IPS-18c (cell line): ENCODE measurements around the gene PTPRA.

ENCODE experiments used
- H3K4me3 ChIP-seq: 2 replicates; pipeline ENCODE4 v1.7.0; 2013; ENCODE audit warnings: low read depth, mild to moderate bottlenecking, low read length, moderate library complexity; ENCODE audit not compliant: insufficient read depth
- H3K9me3 ChIP-seq: one replicate; pipeline ENCODE4 v1.6.1; 2013; ENCODE audit warnings: mild to moderate bottlenecking, low read length, moderate library complexity; ENCODE audit not compliant: control insufficient read depth, insufficient read depth

Gene PTPRA

GRCh38 chr20:2840967-2841531 lies 32.2 kb upstream of the PTPRA start:
- Histone ChIP-seq H3K9me3 (no peaks in the 10 kb centered on the region), H3K4me3 (peak overlapping the region; percentile 66)

GRCh38 chr20:2845607-2846006 lies 27.7 kb upstream of the PTPRA start:
- no peaks in the 10 kb centered on the region for H3K9me3 ChIP-seq
- no peak overlapping the region for H3K4me3 ChIP-seq

GRCh38 chr20:2846698-2847097 lies 26.6 kb upstream of the PTPRA start:
- Histone ChIP-seq H3K4me3 (no peak overlapping the region), H3K9me3 (no peaks in the 10 kb centered on the region)

- no peaks in the 10 kb centered on the region for H3K9me3 ChIP-seq
- no peak overlapping the region for H3K4me3 ChIP-seq
These were observed 25.5 kb upstream of the PTPRA start for GRCh38 chr20:2847802-2848201.

- H3K4me3 ChIP-seq, result no peak overlapping the region
- no peaks in the 10 kb centered on the region for H3K9me3 ChIP-seq
These were observed 23.8 kb upstream of the PTPRA start for GRCh38 chr20:2849529-2849928.

- Histone ChIP-seq H3K4me3 (no peak overlapping the region), H3K9me3 (no peaks in the 10 kb centered on the region)
These were observed 22.2 kb upstream of the PTPRA start for GRCh38 chr20:2851086-2851485.

- no peak overlapping the region for H3K4me3 ChIP-seq
These were observed 14.7 kb upstream of the PTPRA start for GRCh38 chr20:2858591-2858990.

GRCh38 chr20:2859330-2860121 lies 13.8 kb upstream of the PTPRA start:
- no peaks in the 10 kb centered on the region for H3K9me3 ChIP-seq
- no peak overlapping the region for H3K4me3 ChIP-seq

More at GRCh38 chr20:2858591-2858990, 14.7 kb upstream of the PTPRA start:
- no peaks in the 10 kb centered on the region for H3K9me3 ChIP-seq

- Histone ChIP-seq H3K4me3 (no peak overlapping the region), H3K9me3 (no peaks in the 10 kb centered on the region)
These were observed 8.7 kb upstream of the PTPRA start for GRCh38 chr20:2864626-2865025.

GRCh38 chr20:2865101-2865500 lies 8.2 kb upstream of the PTPRA start:
- Histone ChIP-seq H3K4me3 (no peak overlapping the region), H3K9me3 (no peaks in the 10 kb centered on the region)

- Histone ChIP-seq H3K4me3 (no peak overlapping the region), H3K9me3 (no peaks in the 10 kb centered on the region)
These were observed 7.7 kb upstream of the PTPRA start for GRCh38 chr20:2865630-2866029.

GRCh38 chr20:2866236-2866635 lies 7.0 kb upstream of the PTPRA start:
- Histone ChIP-seq H3K9me3 (no peaks in the 10 kb centered on the region), H3K4me3 (no peak overlapping the region)

- Histone ChIP-seq H3K4me3 (no peak overlapping the region), H3K9me3 (no peaks in the 10 kb centered on the region)
These were observed 6.0 kb upstream of the PTPRA start for GRCh38 chr20:2867081-2867864.

GRCh38 chr20:2869381-2869780 lies 3.9 kb upstream of the PTPRA start:
- Histone ChIP-seq H3K9me3 (no peaks in the 10 kb centered on the region), H3K4me3 (no peak overlapping the region)

GRCh38 chr20:2871111-2871465 lies 2.2 kb upstream of the PTPRA start:
- Histone ChIP-seq H3K4me3 (no peak overlapping the region), H3K9me3 (no peaks in the 10 kb centered on the region)

- peak overlapping the region; percentile 65 for H3K4me3 ChIP-seq
- no peaks in the 10 kb centered on the region for H3K9me3 ChIP-seq
These were observed 1.4 kb upstream of the PTPRA start for GRCh38 chr20:2871661-2872458.

GRCh38 chr20:2872459-2873009 lies 747 bp upstream of the PTPRA start:
- no peaks in the 10 kb centered on the region for H3K9me3 ChIP-seq

More at GRCh38 chr20:2872459-2873009, 747 bp upstream of the PTPRA start:
- peak overlapping the region; percentile 65 for H3K4me3 ChIP-seq
